GM10266 (cell line): ENCODE measurements around the gene PRICKLE4.
A peak's percentile ranks its signal among the peaks of the same experiment; 100 is the strongest.

ENCODE experiments used
- DNase-seq: peaks from one replicate; pipeline ENCODE4 v3.0.0; 2012; ENCODE audit errors: extremely low spot score
- CTCF ChIP-seq: IDR thresholded peaks from 2 replicates; pipeline ENCODE4 v1.5.1; 2012; ENCODE audit warnings: mild to moderate bottlenecking, low read depth; ENCODE audit not compliant: control insufficient read depth, insufficient read depth; ENCODE audit errors: missing control alignments

Gene PRICKLE4

GRCh38 chr6:41785689-41786450 lies 5.3 kb downstream of the PRICKLE4 start:
- no peak for TF ChIP-seq CTCF
- DNase-seq, result peak; percentile 46

DNA sequence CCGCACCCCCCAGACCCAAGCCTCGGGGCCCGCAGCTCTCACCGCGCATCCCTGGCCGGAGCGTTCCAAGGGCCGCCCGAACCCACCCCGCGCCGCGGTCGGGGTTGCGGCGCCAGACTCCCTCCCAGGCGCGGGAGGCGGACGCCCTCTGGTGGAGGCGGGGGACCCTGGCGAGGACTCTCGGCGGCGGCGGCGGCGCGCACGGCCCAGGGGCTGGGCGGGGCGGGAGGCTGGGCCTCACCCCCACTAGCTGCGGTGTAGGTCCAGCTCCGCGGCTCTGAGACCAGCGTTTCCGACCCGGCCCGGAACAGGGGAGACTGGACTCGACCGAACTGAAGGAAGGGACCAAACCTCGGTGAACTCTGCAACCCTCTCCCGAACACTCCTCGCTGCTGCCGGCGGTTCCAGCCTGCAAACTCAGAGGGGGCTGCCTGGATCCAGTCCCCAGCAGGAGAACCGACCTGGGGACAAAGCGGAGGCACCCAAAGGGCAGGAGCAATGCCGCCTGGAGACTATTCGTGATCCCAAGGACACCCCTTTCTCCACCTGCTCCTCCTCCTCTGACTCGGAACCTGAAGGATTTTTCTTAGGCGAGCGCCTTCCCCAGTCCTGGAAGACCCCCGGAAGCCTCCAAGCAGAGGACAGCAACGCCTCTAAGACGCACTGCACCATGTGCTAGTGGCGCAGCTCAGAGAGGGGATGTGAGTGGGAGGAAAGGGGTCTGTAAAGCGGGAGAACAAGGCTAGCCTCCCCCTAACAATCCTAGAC lies 6.1 kb downstream of the PRICKLE4 start:
- peak; percentile 93 for DNase-seq
- peak; percentile 95 for TF ChIP-seq CTCF

DNA sequence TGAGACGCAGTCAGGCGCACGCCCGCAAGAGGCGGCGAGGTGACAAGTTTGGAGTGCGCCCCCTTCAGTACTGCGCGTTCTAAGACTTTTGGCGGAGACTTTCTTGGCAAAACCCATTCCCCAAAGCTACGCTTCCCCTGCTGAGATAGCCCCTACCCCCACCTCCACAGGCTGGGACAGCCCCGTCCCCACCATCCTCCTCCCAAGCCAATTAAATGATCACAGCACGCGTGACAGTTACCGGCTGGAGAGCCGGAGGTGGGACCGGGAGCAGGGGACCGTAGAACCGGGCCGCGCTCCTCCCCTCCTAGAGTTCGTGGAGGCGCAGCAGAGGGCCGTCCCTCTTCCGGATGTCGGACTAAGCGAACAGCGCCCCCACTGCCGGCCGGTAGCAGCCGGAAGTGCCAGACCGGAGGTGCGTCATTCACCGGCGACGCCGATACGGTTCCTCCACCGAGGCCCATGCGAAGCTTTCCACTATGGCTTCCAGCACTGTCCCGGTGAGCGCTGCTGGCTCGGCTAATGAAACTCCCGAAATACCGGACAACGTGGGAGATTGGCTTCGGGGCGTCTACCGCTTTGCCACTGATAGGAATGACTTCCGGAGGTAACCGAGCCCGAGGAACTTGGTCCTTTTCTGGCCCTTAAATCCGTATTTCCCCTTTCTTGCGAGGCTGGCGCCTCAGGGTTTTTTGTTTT lies 6.8 kb downstream of the PRICKLE4 start, which contains the start of gene TOMM6:
TSS of gene TOMM6 (plus strand) at position 476 of the 699 bp plus-strand sequence. CDS start at position 480, 4 bp downstream.
- TF ChIP-seq CTCF, result peak; percentile 92

GRCh38 chr6:41789390-41789724 lies 8.8 kb downstream of the PRICKLE4 start:
- no peak for TF ChIP-seq CTCF
- DNase-seq, result no peak

More for the DNA sequence above, 6.8 kb downstream of the PRICKLE4 start, which contains the start of gene TOMM6:
- peak; percentile 95 for DNase-seq

GRCh38 chr6:41790045-41790444 lies 9.5 kb downstream of the PRICKLE4 start:
- DNase-seq, result no peak
- TF ChIP-seq CTCF, result no peak

DNA sequence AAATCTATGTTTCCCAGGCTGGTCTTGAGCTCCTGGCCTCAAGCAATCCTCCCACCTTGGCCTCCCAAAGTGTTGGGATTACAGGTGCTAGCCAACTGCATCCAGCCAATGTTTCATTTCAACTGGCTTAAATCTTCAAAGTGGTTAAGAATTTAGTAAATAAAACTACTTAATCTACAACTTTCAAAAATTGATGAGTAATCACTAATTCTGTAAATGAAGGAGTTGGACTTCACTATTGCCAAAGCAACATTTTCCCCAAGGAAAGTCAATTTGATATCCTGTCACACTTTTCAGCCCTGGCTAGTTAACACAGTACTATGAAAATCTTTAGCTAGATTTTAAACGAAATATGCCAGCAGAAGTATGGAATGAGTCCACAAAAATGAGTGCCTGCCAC lies 10.7 kb downstream of the PRICKLE4 start:
- DNase-seq, result no peak
- TF ChIP-seq CTCF, result no peak
